ENCODE measurements around the gene CEACAM5. TPM values are rescaled to one million over a fixed set of nuclear protein-coding genes. Genes with fewer than 3 reads are reported as not detected.

CEACAM5 gene
- total and polyA plus RNA-seq, 2 of the 4 experiments (the other 2 are of a cell fraction), result not detected

DNA sequence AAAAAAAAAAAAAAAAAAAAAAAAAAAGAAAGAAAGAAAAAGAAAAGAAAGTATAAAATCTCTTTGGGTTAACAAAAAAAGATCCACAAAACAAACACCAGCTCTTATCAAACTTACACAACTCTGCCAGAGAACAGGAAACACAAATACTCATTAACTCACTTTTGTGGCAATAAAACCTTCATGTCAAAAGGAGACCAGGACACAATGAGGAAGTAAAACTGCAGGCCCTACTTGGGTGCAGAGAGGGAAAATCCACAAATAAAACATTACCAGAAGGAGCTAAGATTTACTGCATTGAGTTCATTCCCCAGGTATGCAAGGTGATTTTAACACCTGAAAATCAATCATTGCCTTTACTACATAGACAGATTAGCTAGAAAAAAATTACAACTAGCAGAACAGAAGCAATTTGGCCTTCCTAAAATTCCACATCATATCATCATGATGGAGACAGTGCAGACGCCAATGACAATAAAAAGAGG lies 9.6 kb upstream of the CEACAM5 start:
- no peaks in the 10 kb centered on the region for H3K36me3 ChIP-seq (ENCODE audit: control insufficient read depth, insufficient read depth, low read length)
- no peaks in the 10 kb centered on the region for H3K9me3 ChIP-seq (ENCODE audit: control insufficient read depth, insufficient read depth, low read length)
- no peaks in the 10 kb centered on the region for H3K4me1 ChIP-seq (ENCODE audit: control insufficient read depth, insufficient read depth, low read length)
- no peak overlapping the region for H2BK120ac ChIP-seq (ENCODE audit: low read depth, low read length)
- no peak overlapping the region for H2BK5ac ChIP-seq (ENCODE audit: low read depth, low read length, poor library complexity, severe bottlenecking)
- no peak overlapping the region for H3K18ac ChIP-seq (ENCODE audit: low read depth, low read length)
- dilution Hi-C loops (cut with HindIII; ENCODE audit: low sequenced_read_pairs, unreplicated experiment) (no loop called here), intact Hi-C loops (cut with micrococcal nuclease) (no loop called here), in situ Hi-C loops (cut with MboI; ENCODE audit: low sequenced_read_pairs) (no loop called here)
- H2BK20ac ChIP-seq (ENCODE audit: low read depth, low read length), result no peak overlapping the region
- H2BK15ac ChIP-seq (ENCODE audit: low read depth, low read length), result no peak overlapping the region
- DNase-seq, result no peak
- no peak for TF ChIP-seq RFX5 (IDR thresholded peaks at IDR 0.05; ENCODE audit: low read depth, low read length)
- TF ChIP-seq SMC3 (IDR thresholded peaks at IDR 0.05; ENCODE audit: low read depth, low read length), result no peak
- no peak for TF ChIP-seq BHLHE40 (IDR thresholded peaks at IDR 0.05; ENCODE audit: low read depth, low read length)
- no peak for TF ChIP-seq RAD21 (IDR thresholded peaks at IDR 0.05; ENCODE audit: low read length)
- TF ChIP-seq POLR2A (IDR thresholded peaks at IDR 0.05; ENCODE audit: low read depth, low read length), result no peak
- TF ChIP-seq, protein P1, sequence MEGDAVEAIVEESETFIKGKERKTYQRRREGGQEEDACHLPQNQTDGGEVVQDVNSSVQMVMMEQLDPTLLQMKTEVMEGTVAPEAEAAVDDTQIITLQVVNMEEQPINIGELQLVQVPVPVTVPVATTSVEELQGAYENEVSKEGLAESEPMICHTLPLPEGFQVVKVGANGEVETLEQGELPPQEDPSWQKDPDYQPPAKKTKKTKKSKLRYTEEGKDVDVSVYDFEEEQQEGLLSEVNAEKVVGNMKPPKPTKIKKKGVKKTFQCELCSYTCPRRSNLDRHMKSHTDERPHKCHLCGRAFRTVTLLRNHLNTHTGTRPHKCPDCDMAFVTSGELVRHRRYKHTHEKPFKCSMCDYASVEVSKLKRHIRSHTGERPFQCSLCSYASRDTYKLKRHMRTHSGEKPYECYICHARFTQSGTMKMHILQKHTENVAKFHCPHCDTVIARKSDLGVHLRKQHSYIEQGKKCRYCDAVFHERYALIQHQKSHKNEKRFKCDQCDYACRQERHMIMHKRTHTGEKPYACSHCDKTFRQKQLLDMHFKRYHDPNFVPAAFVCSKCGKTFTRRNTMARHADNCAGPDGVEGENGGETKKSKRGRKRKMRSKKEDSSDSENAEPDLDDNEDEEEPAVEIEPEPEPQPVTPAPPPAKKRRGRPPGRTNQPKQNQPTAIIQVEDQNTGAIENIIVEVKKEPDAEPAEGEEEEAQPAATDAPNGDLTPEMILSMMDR (conservative IDR thresholded peaks at IDR 0.05; ENCODE audit: low read depth, low read length), result no peak
- TF ChIP-seq, protein P2, sequence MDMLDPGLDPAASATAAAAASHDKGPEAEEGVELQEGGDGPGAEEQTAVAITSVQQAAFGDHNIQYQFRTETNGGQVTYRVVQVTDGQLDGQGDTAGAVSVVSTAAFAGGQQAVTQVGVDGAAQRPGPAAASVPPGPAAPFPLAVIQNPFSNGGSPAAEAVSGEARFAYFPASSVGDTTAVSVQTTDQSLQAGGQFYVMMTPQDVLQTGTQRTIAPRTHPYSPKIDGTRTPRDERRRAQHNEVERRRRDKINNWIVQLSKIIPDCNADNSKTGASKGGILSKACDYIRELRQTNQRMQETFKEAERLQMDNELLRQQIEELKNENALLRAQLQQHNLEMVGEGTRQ (IDR thresholded peaks at IDR 0.05; ENCODE audit: low read depth, low read length), result no peak
- TF ChIP-seq CEBPB (IDR thresholded peaks at IDR 0.05; ENCODE audit: low read depth, low read length), result no peak
- TF ChIP-seq NFE2L2 (IDR thresholded peaks at IDR 0.05; ENCODE audit: low read depth, low read length), result no peak
- TF ChIP-seq MXI1 (IDR thresholded peaks at IDR 0.05; ENCODE audit: borderline replicate concordance, low read depth, low read length), result no peak
- TF ChIP-seq, protein P3, sequence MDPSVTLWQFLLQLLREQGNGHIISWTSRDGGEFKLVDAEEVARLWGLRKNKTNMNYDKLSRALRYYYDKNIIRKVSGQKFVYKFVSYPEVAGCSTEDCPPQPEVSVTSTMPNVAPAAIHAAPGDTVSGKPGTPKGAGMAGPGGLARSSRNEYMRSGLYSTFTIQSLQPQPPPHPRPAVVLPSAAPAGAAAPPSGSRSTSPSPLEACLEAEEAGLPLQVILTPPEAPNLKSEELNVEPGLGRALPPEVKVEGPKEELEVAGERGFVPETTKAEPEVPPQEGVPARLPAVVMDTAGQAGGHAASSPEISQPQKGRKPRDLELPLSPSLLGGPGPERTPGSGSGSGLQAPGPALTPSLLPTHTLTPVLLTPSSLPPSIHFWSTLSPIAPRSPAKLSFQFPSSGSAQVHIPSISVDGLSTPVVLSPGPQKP (IDR thresholded peaks at IDR 0.05; ENCODE audit: borderline replicate concordance, low read depth, low read length), result no peak
- no peak for TF ChIP-seq RCOR1 (IDR thresholded peaks at IDR 0.05; ENCODE audit: insufficient replicate concordance, low read length)
- TF ChIP-seq CHD1 (IDR thresholded peaks at IDR 0.05; ENCODE audit: low read depth, low read length), result no peak
- TF ChIP-seq MAFK (IDR thresholded peaks at IDR 0.05; ENCODE audit: low read depth, low read length), result no peak
- no peaks in the 10 kb centered on the region for H3K9me1 ChIP-seq (ENCODE audit: insufficient read depth, low read length)
- H4K5ac ChIP-seq (ENCODE audit: low read depth, low read length), result no peak overlapping the region
- H3K14ac ChIP-seq (replicated peaks; ENCODE audit: low read depth, low read length), result no peak overlapping the region
- H2AK5ac ChIP-seq (ENCODE audit: low read depth, low read length), result no peak overlapping the region
- H4K20me1 ChIP-seq (ENCODE audit: insufficient read depth, low read length), result no peaks in the 10 kb centered on the region
- no peaks in the 10 kb centered on the region for H3K79me1 ChIP-seq (ENCODE audit: low read depth in 1 of 2, low read length in 2 of 2)
- no peak overlapping the region for H3K4ac ChIP-seq (ENCODE audit: low read depth, low read length)
- no peak overlapping the region for H3K56ac ChIP-seq (ENCODE audit: extremely low read depth, insufficient read depth, low read length)
- 14% methylated on average over 1 of the region's 1 CpG; no CpG with 5 or more reads in 1 of the 2 experiments for WGBS, 2 experiments (ENCODE audit: extremely low coverage in 2 of 2, insufficient read length in 1 of 2)
- H3K4me2 ChIP-seq (ENCODE audit: low read depth, low read length), result no peak overlapping the region
- H2AFZ ChIP-seq (replicated peaks; ENCODE audit: low read length, poor library complexity), result no peak overlapping the region
- no peak overlapping the region for H4K8ac ChIP-seq (ENCODE audit: low read depth in 2 of 2, low read length in 2 of 2)
- BruUV-seq (replicated peaks), result no TSS peak
- no peak overlapping the region for H3K4me3 ChIP-seq (ENCODE audit: insufficient read depth, low read depth, low read length)
- no peak overlapping the region for H4K91ac ChIP-seq (ENCODE audit: insufficient read depth, low read depth, low read length)
- ChIA-PET POLR2A (ENCODE audit: unreplicated experiment) (no interaction called here), CTCF (no interaction called here)
- H3K9ac ChIP-seq (ENCODE audit: low read depth, low read length), result no peak overlapping the region
- no peak overlapping the region for H3K27ac ChIP-seq (ENCODE audit: insufficient read depth, low read length)
- ATAC-seq (ENCODE audit: low read depth), result no peak
- no peak overlapping the region for H3K23ac ChIP-seq (ENCODE audit: low read depth, low read length)
- H2AK9ac ChIP-seq (replicated peaks; ENCODE audit: low read depth, low read length, poor library complexity), result no peak overlapping the region
- H3K27me3 ChIP-seq (ENCODE audit: control insufficient read depth, insufficient read depth, low read length), result no peaks in the 10 kb centered on the region

Data from IMR-90 (cell line).